HEK293T (cell line): ENCODE data around the gene CNFN.

Source experiments
- ARNT ChIP-seq: fragments of 450-650 bp; IDR thresholded peaks from 2 replicates; pipeline ENCODE4 v1.6.1; 2017; ENCODE audit warnings: mild to moderate bottlenecking
- BHLHE40 ChIP-seq: fragments of 450-650 bp; IDR thresholded peaks from 2 replicates; pipeline ENCODE4 v1.6.1; 2016; ENCODE audit warnings: mild to moderate bottlenecking, moderate library complexity, borderline replicate concordance
- CTBP1 ChIP-seq: fragments of 450-650 bp; IDR thresholded peaks from 2 replicates; pipeline ENCODE4 v1.6.1; 2016; ENCODE audit warnings: borderline replicate concordance
- ELF4 ChIP-seq: fragments of 450-650 bp; IDR thresholded peaks from 2 replicates; pipeline ENCODE4 v1.6.1; 2017; ENCODE audit warnings: antibody characterized with exemption
- FOXA1 ChIP-seq: fragments of 450-650 bp; IDR thresholded peaks from 2 replicates; pipeline ENCODE4 v1.6.1; 2016; ENCODE audit warnings: mild to moderate bottlenecking
- FOXK2 ChIP-seq: fragments of 450-650 bp; IDR thresholded peaks from 2 replicates; pipeline ENCODE4 v1.6.1; 2016; ENCODE audit warnings: mild to moderate bottlenecking
- FOXM1 ChIP-seq: fragments of 450-650 bp; IDR thresholded peaks from 2 replicates; pipeline ENCODE4 v1.6.1; 2017; ENCODE audit warnings: mild to moderate bottlenecking, borderline replicate concordance
- HDGF ChIP-seq: fragments of 450-650 bp; IDR thresholded peaks from 2 replicates; pipeline ENCODE4 v1.6.1; 2017; ENCODE audit warnings: antibody characterized with exemption, borderline replicate concordance
- L3MBTL2 ChIP-seq: fragments of 450-650 bp; conservative IDR thresholded peaks from 2 replicates; pipeline ENCODE4 v1.6.1; 2016; ENCODE audit warnings: mild to moderate bottlenecking
- LEF1 ChIP-seq: fragments of 450-650 bp; IDR thresholded peaks from 2 replicates; pipeline ENCODE4 v1.6.1; 2017; ENCODE audit warnings: mild to moderate bottlenecking, borderline replicate concordance
- NFRKB ChIP-seq: fragments of 450-650 bp; IDR thresholded peaks from 2 replicates; pipeline ENCODE4 v1.6.1; 2016; ENCODE audit warnings: mild to moderate bottlenecking, moderate library complexity
- SP1 ChIP-seq: fragments of 450-650 bp; IDR thresholded peaks from 2 replicates; pipeline ENCODE4 v1.6.1; 2017
- SUZ12 ChIP-seq: fragments of 450-650 bp; IDR thresholded peaks from 2 replicates; pipeline ENCODE4 v1.6.1; 2016; ENCODE audit warnings: mild to moderate bottlenecking
- TARDBP ChIP-seq: fragments of 450-650 bp; IDR thresholded peaks from 2 replicates; pipeline ENCODE4 v1.6.1; 2016

- TF ChIP-seq TARDBP (no peak), FOXM1 (no peak), L3MBTL2 (no peak), FOXA1 (no peak), ARNT (no peak), SP1 (no peak), FOXK2 (no peak), HDGF (no peak), CTBP1 (no peak), BHLHE40 (no peak), ELF4 (no peak), SUZ12 (no peak), LEF1 (no peak), NFRKB (no peak)
Observed at GRCh38 chr19:42374826-42375376, 15.2 kb downstream of the CNFN start.
